GM12864 (cell line): ENCODE results near the gene CDKN2A.

Experiments
- DNase-seq: peaks from one replicate; pipeline ENCODE4 v3.0.0-alpha.2; 2011; ENCODE audit warnings: low read depth
- H3K4me3 ChIP-seq: 2 replicates; pipeline ENCODE4 v1.5.1; 2011; ENCODE audit warnings: mild to moderate bottlenecking, low read depth, low read length, control low read depth
- TF ChIP-seq, protein P1 (sequence below): IDR thresholded peaks from 2 replicates; pipeline ENCODE4 v1.5.1; 2011; ENCODE audit warnings: low read depth, mild to moderate bottlenecking, moderate library complexity, low read length, control low read depth, inconsistent platforms; ENCODE audit errors: missing control alignments

Gene CDKN2A

DNA sequence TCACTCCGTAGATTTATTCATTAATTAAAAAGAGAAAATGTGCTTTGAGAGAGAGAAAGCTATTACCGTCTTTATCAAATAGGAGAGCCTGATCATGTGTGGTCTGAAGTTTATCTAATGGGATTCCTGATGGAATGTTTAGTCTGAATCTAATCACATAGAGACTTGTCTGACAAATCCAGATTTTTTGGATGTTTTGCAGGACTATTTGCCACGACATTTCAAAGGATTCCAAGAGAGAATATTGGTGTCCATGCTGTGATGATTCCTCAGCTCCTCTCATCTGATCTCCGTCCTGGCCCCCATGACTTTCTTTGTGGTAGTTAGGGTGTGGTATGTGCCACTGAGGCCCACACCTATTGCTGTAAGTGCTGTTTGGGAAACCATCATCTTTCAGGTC lies 35.0 kb upstream of the CDKN2A start:
- DNase-seq = no peak
- H3K4me3 ChIP-seq = no peak overlapping the region
- TF ChIP-seq, protein P1, sequence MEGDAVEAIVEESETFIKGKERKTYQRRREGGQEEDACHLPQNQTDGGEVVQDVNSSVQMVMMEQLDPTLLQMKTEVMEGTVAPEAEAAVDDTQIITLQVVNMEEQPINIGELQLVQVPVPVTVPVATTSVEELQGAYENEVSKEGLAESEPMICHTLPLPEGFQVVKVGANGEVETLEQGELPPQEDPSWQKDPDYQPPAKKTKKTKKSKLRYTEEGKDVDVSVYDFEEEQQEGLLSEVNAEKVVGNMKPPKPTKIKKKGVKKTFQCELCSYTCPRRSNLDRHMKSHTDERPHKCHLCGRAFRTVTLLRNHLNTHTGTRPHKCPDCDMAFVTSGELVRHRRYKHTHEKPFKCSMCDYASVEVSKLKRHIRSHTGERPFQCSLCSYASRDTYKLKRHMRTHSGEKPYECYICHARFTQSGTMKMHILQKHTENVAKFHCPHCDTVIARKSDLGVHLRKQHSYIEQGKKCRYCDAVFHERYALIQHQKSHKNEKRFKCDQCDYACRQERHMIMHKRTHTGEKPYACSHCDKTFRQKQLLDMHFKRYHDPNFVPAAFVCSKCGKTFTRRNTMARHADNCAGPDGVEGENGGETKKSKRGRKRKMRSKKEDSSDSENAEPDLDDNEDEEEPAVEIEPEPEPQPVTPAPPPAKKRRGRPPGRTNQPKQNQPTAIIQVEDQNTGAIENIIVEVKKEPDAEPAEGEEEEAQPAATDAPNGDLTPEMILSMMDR = no peak

DNA sequence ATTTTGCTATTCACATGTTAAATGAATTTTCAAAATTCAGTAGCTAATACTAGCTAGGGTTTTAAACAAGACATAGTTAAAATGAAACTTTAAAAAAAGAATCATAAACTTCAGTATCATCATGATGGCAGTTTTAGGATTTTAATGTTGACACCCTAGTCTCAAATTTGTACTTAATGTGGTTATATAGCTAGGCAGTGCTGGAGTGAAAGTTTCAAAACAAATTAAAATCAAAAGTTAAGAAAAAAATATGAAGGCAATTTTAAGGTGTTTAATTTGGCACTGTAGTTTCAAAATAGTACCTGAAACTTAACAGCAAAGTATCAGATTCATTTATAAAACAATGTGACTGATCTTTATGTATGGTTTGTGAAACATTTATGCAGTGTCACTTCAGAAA lies 34.2 kb upstream of the CDKN2A start:
- no peak overlapping the region for H3K4me3 ChIP-seq
- no peak for DNase-seq
- TF ChIP-seq, protein P1 = no peak

DNA sequence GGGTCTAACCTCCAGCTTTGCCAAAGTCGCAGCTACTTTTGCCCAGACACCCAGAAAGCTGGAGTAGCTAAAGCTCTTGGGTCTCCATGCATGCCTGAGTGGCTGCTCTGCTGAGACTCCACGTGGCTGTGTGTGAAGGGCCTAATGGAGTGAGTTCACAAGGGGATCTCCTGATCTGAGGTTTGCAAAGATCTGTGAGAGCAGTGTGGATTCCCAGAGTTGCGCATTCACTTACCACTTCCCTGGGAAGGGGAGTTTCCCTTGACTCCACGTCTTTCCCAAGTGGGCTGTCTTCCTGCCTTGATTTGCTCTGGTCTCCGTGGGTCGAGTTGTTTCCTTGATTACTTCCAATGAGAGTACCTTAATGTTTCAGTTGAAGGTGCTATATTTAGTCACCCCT lies 32.5 kb upstream of the CDKN2A start:
- DNase-seq = no peak
- TF ChIP-seq, protein P1 = no peak
- H3K4me3 ChIP-seq = no peak overlapping the region

DNA sequence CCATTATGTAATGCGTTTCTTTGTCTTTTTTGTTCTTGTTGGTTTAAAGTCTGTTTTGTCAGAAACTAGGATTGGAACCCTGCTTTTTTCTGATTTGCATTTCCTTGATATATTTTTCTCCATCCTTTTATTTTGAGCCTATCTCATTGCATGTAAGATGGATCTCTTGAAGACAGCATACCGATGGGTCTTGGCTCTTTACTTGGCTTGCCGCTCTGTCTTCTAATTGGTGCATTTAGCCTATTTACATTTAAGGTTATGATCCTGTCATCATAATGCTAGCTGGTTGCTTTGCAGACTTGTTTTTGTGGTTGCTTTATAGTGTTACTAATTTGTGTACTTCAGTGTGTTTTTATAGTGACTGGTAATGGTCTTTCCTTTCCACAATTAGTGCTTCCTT lies 28.2 kb upstream of the CDKN2A start:
- TF ChIP-seq, protein P1 = no peak
- H3K4me3 ChIP-seq = no peak overlapping the region
- DNase-seq = no peak

DNA sequence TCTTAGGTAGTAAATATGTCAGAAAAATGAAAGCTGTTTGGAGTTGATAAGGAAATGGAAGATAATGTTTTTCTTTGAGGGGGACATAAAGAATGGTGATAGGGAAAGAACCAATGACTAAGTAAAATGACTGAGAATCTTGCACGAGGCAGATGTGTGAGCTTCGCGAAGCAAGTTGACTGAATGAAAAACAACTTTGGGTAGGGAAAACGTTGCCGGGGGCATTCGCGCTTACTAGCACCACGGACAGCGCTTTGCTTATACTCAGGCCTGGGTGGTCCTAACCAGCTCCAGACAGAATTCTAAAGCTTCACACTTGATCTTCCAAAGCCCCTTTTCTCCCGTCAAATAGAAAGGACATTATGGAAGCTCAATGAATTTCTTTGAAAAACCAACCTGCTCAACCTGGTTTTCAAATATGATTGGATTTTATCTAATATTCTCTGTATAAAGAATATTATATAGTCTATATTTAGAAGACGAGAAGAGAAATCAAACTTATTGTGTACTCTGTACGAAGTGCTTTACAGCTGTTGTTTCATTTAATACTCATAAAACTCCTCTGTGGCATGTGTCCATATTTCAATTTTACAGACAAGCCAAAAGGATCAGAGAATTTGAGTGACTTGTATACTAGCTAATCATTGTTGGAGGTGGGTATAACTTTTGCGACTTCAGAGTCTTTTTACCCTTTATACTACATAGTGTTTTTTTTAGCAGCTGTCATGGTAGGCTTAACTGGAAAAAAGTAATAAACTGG lies 16.9 kb upstream of the CDKN2A start:
- no peak for DNase-seq
- no peak overlapping the region for H3K4me3 ChIP-seq
- TF ChIP-seq, protein P1 = no peak

DNA sequence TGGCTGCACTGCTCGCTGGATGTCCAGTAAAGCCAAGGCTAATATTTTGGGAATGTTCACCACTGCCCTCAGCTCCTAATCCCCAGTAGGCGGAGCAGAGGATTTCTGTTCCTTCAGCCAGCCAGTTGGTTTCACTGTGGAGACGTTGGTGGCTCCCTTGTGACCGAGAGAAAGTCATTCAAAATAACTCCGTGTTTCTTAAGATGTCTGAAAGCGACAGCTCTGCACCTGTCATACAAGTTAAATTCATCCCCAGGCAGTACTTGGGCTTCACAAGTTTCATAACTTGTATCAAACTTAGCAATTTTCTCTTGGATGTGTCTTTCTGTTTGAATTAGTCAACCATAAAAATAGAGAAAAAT lies 15.3 kb upstream of the CDKN2A start:
- TF ChIP-seq, protein P1 = no peak
- peak overlapping the region; percentile 81 for H3K4me3 ChIP-seq

More for the DNA sequence above, 15.3 kb upstream of the CDKN2A start:
- DNase-seq = no peak
